AG20443 (cell line): ENCODE data around the gene ACTR3.
A peak's percentile ranks its signal among the peaks of the same experiment; 100 is the strongest.
"Not testable (repeated sequence)": the region's sequence is repeated elsewhere in the genome, so short reads cannot be mapped to it uniquely, and the experiment has no call there.

Experiments used
- DNase-seq: peaks from one replicate; pipeline ENCODE4 v3.0.0; 2012; ENCODE audit warnings: low spot score, mixed read lengths

The ACTR3 gene

DNA sequence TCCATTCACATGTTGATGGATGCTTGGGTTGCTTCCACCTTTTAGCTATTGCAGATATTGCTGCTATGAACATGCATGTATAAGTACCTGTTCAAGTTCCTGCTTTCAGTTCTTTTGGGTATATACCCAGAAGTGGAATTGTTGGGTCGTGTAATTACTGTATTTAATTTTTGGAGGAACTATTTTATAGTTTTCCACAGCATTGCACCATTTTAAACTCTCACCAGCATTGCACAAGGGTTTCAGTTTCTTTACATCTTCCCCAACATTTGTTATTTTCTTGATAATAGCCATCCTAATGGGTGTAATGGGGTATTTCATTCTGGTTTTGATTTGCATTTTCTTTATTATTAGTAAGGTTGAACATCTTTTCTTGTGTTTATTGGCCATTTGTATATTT, 16.0 kb downstream of the ACTR3 start:
- no peak for DNase-seq

- DNase-seq, result no peak
Measured at GRCh38 chr2:113906647-113907046, 16.8 kb downstream of the ACTR3 start.

DNA sequence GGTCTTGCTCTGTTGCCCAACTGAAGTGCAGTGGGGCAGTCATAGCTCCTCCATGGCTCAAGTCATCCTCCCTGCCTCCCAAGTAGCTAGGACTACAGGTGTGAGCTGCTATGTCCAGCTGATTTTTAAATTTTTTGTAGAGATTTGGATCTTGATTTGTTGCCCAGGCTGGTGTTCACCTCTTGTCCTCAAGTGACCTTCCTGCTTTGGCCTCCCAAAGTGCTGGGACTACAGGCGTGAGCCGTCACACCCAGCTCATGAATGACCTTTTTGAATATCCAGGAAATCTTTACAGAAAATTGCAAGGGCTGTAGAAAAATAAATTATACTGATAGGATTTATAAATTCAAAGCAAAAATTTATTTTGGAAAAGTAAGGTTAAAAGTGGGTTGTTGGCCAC, 17.4 kb downstream of the ACTR3 start:
- no peak for DNase-seq

- no peak for DNase-seq
Measured at GRCh38 chr2:113910110-113910717, 20.3 kb downstream of the ACTR3 start.

DNA sequence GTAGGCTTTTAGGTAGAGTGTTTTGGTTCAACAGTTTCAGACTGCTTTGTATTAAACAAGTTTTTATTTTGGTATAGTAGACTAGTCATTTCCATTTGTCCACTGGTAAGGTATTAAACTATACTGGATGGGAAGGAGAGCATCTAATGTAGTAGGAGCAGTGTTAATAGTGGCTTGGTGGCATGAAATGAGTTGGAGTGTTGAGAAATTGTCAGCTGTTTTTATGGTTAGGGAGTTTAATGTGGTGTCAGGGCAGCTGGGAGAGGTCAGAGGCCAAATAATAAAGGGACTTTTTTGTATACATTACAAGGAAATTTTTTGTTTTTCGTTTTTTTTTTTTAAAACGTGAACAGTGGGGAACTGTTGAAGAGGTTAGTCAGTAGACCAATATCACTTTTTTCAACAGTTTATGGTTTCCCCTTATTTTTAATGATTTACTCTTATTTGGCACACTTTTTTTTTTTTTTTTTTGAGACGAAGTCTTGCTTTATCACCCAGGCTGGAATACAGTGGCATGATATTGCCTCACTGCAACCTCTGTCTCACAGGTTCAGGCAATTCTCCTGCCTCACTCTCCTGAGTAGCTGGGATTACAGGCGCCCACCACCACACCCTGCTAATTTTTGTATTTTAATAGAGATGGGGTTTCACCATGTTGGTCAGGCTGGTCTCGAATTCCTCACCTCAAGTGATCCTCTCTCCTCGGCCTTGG, 21.2 kb downstream of the ACTR3 start:
- no peak for DNase-seq

DNA sequence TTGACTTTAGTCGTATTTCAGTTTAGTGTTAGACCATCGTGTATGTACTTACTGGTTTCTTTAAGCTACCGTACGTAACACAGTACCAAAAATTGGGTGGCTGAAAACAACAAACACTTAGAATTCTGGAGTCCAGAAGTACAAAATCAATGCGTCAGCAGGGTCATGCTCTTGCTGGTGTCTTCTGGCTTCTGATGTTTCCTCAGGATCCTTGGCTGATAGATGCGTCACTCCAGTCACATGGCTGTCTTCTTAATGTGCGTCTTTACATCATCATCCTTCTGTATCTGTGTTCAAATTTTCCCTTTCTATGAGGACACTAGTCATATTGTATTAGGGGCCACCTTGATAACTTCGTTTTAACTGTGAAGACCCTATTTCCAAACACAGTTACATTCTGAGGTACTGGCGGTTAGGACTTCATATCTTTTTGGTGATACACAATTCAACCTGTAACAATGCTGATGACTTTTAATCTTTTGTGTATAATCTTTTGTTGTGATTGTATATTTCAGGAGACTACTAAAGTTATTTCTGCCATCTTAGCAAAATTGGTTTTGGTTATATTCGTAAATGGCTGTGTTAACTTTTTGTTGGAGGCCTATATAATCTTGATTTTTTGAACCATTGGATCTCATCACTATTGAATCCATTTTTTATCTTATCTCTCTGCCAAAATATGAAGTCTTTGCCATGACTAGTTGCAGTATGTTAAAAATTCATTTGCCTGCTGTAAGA, 25.4 kb downstream of the ACTR3 start:
- DNase-seq, result no peak

GRCh38 chr2:113918229-113918628, 28.3 kb downstream of the ACTR3 start:
- DNase-seq, result no peak

DNA sequence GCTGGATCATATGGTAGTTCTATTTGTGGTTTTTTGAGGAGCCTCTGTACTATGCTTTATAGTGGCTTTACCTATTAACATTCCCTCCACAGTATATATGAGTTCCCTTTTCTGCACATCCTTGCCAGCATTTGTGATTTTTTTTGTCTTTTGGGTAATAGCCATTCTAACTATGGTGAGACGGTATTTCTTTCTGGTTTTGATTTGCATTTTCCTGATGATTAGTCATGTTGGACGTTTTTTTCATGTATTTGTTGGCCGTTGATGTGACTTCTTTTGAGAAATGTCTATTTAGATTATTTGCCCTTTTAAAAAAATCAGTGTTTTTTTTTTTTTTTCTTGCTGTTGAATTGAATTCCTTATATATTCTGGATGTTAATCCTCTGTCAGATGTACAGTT, 31.1 kb downstream of the ACTR3 start:
- DNase-seq, result no peak

DNA sequence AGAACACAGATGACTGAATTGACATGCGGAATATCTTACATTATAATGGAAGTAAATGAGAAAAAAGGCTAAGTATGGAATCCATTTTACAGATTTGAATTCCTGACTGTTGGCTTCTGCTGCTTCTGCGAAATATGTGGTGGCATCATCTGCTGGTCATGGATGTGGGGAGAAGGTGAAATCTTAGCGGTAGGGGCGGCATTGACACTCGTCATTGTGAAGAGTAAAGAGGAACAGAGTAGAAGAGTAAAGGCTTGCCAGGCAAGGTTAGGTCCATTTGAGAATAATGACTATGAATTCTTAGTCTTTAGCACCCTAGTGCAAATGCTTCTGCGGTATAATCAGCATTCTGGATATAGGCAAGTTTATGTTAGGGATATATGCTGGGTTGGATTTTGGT, 32.4 kb downstream of the ACTR3 start:
- no peak for DNase-seq

GRCh38 chr2:113922784-113923183, 32.9 kb downstream of the ACTR3 start:
- DNase-seq, result no peak

DNA sequence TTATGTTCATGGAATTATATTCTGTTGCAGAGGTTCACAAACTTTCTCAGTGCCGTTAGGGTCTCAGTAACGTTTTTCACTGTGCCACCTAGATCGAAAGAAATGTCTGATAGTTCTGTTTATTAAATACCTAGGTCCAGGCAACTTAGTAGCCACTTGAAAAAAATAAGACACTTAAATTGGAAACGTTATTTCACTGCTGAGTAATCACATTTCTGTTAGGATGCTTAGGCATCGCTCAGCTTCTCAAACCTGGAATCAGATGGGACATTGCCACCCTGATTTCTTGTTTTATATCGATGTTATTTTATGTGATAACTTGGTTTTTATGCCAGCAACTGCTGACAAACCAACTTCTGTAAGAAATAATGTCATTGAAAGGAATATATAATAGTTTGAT, 36.0 kb downstream of the ACTR3 start:
- no peak for DNase-seq

- DNase-seq, result no peak
Measured at GRCh38 chr2:113926314-113926713, 36.4 kb downstream of the ACTR3 start.

- no peak for DNase-seq
Measured at GRCh38 chr2:113930448-113930847, 40.6 kb downstream of the ACTR3 start.

GRCh38 chr2:113937501-113937900, 47.6 kb downstream of the ACTR3 start:
- no peak for DNase-seq

DNA sequence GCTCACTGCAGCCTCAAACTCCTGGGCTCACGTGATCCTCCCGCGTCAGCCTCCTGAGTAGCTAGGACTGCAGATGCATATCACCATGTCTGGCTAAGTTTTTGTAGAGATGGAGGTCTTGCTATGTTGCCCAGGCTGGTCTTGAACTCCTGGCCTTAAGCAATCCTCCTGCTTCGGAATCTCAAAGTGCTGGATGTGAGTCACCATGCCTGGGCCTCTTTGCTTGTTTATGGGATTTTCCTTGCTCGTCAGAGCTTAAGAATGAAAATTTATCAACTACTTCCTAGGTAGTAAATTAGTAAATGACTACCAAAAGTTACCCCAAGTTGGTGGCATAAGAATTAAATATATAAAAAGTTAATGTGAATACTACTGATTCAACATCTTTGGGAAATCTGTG, 51.0 kb downstream of the ACTR3 start:
- DNase-seq, result no peak

DNA sequence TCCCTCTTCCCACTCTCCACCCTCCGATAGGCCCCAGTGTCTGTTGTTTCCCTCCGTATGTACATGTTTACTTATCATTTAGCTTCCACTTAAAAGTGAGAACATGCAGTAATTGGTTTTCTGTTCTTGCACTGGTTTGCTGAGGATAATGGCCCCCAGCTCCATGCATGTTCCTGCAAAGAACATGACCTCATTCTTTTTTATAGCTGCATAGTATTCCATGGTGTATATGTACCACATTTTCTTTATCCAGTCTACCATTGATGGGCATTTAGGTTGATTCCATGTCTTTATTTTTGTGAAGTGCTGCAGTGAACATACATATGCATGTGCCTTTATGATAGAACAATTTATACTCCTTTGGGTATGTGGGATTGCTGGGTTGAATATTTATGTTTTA, 55.9 kb downstream of the ACTR3 start:
- DNase-seq, result not testable (repeated sequence)

GRCh38 chr2:113950906-113951305, 61.0 kb downstream of the ACTR3 start:
- DNase-seq, result not testable (repeated sequence)

DNA sequence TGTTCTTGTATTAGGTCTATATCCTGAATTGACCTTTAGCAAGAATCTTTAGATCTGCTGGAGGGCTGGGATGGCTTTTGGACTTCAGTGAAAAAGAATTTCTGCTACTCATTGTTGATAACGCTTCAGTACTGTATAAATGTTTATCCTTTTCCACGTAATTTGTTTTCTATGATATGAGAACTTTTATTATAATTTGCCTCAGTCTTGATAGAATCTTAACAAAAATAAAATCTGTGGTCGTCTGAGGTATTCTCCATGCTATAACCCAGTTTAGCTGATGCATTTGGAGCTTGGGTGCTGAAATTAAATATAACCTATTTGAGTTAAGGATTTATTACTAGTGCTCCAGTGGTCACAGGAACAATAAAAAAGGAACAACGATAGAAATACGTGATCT, 71.1 kb downstream of the ACTR3 start:
- no peak for DNase-seq

- peak; percentile 51 for DNase-seq
Measured at GRCh38 chr2:113962692-113963480, 73.0 kb downstream of the ACTR3 start.

- DNase-seq, result no peak
Measured at GRCh38 chr2:113963965-113964364, 74.1 kb downstream of the ACTR3 start.

- no peak for DNase-seq
Measured at GRCh38 chr2:113964436-113964835, 74.5 kb downstream of the ACTR3 start.

- DNase-seq, result no peak
Measured at GRCh38 chr2:113965228-113965627, 75.3 kb downstream of the ACTR3 start.

DNA sequence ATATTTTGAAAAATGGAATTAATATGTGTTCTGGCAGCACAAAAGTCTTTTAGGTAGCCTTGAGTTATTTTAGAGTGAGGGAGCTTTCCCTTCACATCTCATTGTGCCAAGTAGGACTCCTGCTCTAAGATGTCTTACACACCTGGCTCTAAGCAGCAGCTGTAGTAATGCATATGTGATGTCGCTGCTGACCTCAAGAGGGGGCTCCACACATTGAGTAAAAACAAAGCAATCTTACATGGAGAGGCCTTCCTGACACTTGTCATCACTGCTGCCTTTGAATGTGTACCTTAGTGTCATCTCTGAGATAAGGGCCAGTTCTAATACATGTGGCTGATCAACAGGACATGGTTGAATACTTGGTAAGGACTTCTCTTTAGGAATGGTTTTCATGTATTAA, 75.8 kb downstream of the ACTR3 start:
- DNase-seq, result no peak
